ENCODE measurements around the gene ELK4.

GRCh38 chr1:205582046-205582445 is 49.8 kb downstream of the ELK4 start:
- TF ChIP-seq CTCF (IDR thresholded peaks at IDR 0.05) (no peak), POLR2A (IDR thresholded peaks at IDR 0.05) (no peak)

All from heart left ventricle (tissue), 13 donors.